Activated T-helper 1 cell treated with Interleukin-2 at 50 U/mL for 16 hours (primary cell): ENCODE results near the gene FHIT.

Source experiments
- DNase-seq: peaks from one replicate; pipeline ENCODE4 v3.0.0-alpha.2; 2020; ENCODE audit warnings: low read depth

Gene FHIT

DNA sequence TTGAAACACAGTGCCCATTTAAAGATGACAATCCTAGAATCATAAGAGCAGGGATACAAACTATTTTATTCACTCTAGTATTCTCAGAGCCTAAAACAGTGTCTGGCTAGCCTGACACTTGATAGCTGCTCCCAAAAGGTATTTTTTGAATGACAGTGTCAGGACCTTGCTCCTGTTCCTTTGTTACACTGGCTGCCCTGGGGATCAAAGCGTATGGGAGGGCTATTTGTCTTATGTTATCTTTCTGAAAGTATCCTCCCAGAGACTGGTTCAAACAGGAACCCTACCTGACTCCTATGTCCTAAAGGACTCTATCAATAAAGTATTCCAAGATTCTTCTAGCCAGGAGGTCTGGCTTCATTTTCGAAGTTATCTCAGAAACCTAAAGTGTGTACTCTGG is 621.4 kb downstream of the FHIT start:
- no peak for DNase-seq

DNA sequence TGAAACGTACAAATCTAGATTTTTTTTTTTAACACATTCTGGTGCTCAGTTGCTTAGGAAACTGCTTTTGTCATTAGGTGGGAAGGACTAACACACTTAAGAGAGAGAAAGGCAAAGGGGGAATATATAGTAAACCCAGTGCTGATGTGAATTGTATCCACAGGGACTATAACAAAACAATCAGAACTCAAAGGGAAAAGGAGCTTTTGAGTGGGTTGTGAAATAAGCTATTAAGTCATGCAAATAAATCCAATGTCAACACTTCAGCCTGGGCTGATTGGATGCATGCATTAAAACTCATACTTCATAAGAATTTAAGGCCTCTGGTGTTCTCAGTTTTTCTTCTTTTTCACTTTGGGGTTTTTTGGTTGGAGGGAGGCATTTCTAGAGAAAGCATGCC is 628.9 kb downstream of the FHIT start:
- no peak for DNase-seq

DNA sequence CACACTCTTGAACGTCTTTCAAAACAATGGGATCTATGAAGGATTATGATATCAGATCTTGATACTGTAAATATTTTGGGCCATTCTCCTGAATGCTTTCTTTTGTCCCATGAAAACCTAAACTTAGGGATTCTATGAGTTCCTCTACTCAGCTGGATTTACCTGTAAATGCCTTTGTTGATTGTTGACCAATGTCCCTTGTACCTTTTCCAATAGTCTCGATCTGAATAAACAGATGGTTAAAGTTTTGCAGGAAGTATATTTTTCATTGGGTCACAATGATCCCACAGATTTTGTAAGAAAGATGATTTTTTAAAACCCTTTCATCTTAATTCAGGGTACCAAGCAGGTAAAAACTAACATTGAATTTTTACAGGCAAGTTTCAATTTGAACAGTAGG is 634.1 kb downstream of the FHIT start:
- DNase-seq = no peak

DNA sequence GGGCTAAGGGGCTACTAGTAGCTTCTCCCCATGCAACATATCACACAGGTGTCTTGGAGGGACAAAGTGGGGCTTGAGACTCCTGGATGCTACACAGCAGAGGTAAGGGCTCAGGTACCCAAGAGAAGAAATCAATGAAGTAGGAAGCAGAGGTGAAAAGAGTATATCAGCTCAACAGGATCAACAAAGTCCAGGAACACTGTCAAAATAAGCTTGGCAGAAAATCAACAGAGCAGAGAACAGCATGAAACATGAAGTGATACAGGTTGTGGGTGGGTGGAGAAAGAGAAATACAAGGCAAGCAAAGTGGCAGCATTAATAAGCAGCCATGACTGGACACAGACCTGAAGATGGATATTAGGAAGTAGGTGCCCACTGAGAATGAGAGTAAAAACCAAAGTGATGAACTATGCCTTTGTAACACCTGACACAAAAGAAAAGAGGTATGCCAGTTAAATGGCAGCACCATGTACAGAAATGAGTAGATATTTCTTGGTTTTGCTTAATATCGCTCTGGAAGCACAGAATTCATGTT is 637.4 kb downstream of the FHIT start:
- no peak for DNase-seq

DNA sequence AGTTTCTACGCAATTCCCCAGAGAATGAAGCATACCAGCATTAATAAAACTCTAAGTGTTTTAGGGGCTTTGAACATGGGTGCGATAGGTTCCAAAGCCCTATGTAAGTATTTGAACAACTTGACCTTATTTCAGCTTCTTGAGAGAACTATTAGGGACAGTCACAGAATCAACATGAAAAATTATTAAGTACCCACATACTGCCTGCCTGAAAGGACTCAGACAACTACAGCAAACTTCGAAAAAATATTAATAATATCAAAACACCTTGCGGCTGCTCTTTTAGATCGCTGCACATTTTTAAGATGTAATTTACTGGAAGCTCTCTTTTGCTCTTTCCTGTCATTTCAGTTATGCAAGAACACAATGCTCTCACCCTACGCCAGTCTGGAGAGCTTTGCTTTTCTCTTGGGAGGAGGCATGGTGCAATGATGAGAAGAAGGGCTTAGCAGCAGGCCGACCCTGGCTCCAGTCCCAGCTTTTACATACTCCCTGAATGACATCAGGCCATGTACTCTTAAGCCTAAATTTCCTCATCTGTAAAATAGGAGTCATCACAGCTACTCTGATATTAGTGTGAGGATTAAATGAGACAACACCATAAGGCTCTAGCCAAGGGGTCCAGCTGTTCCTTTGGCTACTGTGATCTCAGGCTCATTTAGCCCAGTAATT is 640.7 kb downstream of the FHIT start:
- DNase-seq = no peak

DNA sequence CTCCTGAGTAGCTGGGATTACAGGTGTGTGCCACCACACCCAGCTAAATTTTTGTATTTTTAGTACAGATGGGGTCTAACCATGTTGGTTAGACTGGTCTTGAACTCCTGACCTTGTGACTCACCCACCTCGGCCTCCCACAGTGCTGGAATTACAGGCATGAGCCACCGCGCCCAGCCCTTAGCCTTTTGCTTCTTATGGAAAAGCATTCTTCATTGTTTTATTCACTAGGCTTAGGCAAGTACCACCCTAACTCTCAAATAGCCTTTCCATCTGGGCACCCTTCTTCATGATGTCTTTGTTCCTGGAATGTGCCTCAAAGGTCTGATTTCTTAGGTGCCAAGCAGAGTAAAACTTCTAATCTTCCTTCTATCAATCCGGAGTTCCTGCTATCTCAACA is 641.8 kb downstream of the FHIT start:
- no peak for DNase-seq

DNA sequence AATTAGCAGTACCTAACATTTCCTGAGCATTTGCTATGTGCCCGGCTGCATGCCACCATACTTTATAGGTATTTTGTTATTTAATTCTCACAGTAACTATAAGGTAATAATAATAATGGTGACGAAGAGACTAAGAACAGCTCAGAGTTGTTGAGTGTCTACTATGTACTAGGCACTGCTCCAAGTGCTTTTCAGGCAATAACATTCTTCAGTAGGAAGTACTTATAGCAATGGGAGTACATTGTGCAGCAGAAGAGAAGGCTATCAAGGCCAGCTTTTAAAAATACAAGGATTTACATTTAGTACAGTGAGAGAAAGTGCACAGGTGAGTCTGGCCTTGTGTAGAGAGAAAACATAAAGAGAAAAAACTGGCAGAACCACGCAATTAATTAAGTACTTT is 647.4 kb downstream of the FHIT start:
- no peak for DNase-seq

DNA sequence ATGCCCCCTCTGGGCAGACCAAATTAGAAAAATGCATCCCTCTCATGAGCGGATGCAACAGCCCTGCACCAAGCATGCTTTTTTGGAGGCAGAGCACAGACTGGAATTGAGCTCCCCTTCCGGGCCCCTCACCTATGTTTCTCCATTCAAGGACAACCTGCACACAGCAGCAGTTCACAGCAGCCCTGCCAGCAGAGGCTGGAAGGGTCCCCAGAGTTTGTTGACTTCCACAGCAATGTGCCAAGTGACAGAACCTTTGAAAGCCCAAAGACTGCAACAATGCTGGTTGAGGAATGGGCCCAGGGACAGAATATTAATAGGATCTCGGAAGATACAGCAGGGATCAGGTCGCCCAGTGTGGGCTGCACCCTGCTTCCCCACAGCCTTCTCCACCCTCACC is 650.4 kb downstream of the FHIT start:
- DNase-seq = no peak

DNA sequence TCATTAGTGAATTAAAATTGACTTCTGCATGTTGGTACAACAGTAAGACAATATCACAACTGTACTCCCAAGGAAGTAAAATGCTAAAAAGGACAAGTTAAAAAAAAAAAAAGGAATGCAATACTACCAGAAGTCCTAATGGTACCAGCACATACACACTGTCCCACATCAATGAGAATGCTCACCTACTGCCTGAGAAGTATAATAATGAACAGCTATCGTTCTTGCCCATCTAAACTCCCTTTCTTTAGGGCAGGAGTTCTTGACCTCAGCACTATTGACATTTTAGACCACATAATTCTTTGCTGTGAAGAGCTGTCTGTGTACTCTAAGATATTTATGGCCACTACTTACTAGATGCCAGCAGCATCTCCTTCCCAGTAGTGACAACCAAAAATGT is 651.7 kb downstream of the FHIT start:
- no peak for DNase-seq

DNA sequence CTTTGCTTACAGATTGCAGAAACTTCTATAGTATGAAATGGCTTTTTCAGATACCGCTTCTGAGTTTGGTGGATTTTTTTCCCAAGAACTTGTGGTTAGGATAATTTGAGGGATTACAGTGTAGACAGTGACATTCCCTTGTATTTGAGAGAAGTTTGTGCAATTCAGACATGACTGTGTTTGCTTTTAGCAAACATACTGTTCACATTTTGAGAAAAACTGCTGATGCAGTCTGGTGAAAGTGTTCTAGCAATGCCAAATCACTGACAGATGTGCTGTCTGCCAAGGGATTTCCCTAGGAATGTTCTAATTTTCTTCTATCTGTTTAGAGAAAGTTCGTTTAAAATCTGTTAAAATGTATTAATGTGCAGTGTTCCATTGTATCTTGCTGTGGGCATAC is 652.6 kb downstream of the FHIT start:
- no peak for DNase-seq

DNA sequence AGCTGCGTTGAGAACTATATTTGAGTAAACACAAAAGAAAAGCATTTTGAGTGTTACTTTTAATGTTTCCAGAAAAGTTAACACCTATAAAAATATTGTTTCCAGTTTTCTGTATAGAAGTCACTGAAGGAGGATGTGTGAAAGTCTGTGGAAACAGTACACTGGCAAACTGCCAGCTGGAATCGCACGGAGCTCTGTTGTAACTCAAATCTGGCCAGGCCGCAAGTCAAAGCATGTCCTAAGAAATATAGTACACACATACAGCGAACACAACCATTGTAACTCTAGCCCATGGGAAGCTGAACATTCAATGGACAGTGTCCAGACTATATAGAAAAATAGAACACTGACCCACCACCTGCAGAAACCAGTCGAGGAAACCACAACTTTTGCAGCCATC is 657.2 kb downstream of the FHIT start:
- DNase-seq = no peak

DNA sequence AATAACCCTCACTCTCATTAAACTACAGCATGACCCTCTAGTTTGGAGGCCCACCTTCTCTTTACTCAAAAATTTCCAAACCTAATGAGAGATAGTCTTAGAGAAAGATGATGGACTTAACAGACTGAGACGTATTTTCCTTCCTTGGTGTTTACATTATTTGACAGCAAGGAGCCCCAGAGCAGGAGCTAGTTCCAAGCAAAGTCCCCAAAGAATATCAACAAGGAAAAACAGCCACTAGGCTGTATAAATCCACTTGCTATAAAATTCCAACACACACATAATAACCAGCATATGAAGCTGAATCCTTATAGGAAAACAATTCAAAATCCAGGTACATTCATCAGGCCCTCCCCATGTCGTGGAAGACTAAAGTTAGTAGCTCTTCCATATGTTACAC is 660.0 kb downstream of the FHIT start:
- no peak for DNase-seq

DNA sequence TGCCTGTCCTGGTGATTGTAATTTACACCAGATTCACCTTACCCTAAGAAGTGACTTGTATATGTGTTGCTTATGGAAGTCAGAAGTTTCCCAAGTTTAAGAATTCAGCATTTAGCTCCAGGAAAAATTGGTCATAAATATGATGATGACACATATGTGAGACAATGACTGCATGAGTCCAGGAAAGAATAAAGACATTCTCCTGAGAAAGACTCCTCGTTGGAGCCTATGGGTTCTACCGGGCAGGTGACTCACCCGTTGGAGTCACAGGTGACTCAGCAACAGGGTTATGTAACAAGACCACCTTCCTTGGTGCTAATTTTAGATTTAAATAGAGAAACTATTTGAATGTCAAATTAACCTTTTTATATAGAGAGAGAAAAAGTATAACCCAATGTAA is 662.4 kb downstream of the FHIT start:
- DNase-seq = no peak

DNA sequence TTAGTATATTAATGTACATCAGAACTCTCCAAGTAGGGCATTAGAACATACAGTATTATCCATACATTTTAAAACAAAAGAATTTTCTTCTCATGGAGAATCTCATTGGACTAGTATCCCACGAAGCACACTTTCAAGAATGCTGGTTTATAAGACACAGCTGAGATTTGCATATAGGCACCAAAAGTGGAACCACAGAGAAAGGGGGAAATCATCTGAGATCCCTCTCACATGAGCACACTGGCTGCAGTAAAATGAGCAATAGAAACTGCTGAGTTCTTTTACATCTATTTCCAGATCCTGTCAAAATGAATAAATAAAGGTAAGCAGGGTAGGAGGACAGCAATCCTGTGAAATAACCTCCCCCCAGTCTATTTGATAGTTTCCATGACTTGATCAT is 665.3 kb downstream of the FHIT start:
- no peak for DNase-seq

DNA sequence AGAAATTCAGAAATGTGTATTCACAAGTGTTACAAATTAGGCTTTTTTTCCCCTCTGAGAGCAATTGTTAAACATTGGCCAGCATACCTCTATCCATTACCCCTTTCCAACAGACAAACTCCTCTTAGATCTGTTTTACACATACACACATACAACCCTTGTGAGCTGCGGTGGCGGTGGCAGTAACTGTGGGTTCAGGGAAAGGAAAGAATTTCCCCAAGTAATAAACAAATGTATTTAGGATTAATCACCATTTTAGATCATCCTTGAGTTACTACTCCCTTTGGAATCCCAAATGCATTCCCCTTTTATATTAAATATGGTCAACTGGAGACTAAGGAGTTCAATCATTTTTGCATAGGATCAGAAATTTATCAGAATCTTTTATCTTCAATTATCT is 667.0 kb downstream of the FHIT start:
- no peak for DNase-seq

DNA sequence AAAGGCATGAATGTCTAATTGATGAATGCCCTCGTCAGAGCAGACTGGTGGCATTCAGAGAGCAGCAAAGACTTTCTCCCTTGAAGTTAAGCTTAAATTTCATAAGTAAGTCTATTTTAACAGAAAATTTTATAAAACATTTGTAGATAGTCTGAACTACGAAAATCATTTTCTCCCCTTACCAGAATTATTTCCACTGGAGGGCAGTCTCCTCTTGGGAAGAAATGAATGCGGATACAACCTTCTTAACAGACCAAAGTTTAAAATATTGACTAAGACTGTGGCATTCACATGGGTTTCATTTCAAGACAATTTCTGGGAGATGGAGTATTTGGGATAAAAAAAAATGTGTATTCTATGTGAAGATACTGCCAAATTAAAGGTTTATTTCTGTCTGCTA is 669.0 kb downstream of the FHIT start:
- DNase-seq = no peak

DNA sequence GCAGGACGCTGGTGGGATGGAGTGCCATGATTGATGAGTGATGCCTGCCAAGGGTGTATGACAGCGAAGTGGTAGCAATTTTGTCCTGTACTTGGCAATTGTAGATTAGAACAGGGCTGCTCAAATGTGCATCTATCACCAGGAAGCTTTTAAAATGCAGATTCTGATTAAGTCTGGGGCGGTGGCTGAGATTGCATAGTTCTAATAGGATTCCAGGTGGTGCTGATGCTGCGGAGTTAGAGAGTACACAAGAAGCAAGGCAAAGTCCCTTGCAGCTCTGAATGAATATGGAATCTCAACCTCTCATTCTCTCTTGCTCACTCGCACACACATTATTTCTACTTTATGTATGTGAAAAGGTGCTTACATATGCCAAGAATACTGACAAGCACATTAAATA is 670.4 kb downstream of the FHIT start:
- no peak for DNase-seq

DNA sequence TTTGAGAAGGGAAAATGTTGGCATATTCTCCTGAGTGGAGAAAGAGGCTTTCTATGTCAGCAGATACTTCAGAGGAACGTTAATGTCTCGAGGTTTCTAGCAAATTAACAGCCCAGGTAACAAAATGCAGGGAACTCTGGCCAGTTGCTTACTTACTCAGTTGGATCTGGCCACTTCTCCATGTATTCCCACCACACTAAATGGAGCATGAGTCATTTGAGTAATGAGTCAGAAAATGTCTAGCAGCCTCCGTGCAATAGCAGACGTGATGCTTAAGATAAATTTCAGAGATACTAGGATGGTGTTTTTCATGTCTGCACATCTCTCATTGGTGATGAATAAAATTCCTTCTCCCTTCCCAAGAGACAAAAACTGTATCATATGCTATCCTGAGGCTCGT is 671.5 kb downstream of the FHIT start:
- no peak for DNase-seq

DNA sequence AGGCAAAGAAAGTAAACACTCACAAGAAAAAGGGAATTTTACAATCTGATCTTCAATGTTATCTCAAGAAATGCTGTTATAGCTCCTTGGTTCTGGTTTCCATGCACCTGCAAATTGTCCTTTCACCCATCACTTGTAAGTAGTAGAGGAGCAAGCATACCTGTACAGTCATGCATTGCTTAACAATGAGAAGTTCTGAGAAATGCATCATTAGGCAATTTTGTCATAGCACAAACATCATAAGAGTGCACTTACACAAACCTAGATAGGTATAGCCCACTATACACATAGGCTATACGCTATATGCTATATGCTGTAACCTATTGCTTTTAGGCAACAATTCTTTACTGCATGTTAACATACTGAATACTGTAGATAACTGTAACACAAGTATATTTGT is 672.3 kb downstream of the FHIT start:
- DNase-seq = no peak

DNA sequence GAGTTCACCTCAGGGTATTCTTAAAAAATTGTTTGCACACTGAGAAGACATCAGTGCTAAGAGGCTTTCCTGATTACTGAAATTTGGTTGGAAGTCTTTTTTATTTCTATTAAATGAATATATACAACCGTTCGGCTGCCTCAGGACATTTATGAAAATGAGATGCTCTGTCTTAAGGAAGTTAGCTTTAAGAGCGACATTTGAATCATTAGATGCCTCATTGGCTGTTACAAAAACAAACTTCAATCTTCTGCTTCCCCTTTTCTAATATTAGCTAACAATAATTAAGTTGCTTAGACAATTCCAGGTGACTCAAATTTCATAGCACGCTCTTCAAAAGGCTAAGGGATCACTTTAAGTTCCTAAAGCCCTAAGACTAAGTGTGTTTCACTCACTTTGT is 673.7 kb downstream of the FHIT start:
- DNase-seq = no peak

DNA sequence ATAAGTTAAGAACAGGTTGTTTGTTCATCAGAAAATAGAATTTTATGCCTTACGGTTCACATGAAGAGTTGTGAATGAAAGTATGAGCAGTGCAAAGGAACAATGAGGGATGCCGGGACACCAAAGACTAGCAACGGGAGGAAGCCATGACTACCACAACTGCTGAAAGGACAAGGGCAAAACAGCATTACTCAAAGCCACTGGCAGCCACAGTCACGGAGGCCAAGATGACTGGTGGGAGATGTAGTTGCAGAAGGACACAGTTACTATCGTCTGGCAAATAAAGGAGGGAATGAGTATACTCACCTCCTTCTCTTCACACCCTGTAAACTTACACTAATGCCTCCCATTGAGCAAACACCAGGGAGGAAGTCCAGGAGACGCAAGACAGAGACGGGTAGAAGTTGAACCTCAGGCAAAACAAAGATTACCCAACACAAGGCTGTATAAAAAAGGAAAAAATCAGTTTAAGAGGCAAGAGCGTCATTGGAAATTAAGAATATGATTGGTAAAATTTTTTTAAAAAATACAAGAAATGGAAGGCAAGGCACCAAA is 675.5 kb downstream of the FHIT start:
- no peak for DNase-seq

DNA sequence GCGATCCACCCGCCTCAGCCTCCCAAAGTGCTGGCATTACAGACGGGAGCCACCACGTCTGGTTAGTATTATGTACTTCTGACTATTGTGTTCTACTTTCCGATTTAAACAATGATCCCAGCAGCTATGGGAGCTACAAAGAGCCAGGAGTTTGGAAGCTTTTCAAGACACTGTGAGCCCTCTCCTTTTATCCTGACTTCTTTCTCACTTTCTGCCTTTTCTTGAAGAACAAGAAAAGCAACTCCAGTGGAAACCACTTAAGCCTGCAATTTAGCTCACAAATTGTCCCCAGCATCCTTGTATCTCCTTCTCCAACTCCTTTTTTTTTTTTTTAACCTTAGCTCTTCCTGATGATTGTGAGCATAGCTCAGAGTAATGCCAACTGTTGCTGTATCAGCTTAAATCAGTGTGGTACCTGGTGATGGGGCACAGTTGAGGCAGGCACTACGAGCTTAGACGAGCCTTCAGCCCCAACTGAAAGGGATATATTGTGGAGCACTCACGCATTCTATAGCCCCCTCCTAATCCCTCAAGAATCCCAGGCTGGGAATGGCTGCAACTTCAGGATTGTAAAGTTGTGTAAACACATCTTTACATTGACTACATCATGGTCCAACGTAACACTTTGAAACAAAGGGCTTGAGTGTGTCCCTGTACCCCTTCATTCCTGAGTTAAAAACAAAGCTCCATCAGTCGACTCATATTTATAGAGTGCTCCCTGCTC is 677.0 kb downstream of the FHIT start:
- DNase-seq = no peak

DNA sequence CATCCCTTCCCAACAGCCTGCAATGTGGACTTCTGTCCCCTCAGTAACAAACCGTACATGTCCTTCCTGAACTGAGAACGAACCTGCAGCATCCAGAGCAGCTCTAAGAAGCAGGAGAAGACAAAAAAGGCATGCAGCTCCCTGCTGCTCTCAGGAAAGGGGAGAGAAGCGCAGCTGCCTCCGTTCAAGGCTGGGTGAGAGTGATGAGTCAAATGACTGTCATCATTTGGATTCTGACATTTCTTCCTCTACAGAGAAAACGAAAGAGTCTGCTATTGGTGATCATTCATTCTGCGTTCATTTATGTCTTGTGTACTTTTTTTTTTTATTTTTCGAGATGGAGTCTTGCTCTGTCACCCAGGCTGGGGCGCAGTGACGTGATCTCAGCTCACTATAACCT is 677.8 kb downstream of the FHIT start:
- DNase-seq = no peak

DNA sequence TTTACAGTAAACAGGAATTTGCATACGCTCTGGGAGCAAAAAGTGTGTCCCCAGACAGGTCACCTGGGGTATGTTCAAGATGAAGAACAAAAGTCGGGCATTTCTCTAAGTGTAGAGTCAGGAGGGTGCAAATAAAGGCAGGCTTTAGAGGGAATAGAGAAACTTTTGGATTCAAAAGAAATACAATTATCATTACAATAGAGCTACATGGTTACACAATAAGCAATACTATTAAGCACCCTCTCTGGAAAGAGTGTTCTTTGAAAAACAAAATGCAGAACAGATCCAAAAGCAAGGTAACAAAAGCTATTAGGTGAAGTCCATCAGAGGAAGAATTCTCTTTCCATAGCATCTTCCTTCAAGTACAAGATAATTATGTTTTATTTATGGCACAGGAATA is 679.7 kb downstream of the FHIT start:
- no peak for DNase-seq
